ENCODE results near the gene FEZ2.

Gene FEZ2

GRCh38 chr2:36597532-36598377 is at the start of gene FEZ2:
Gene FEZ2, minus strand, starts transcription at chr2:36598168. Its CDS starts 26 bp downstream, at chr2:36598142.
- peak within 1 kb of the TSS; percentile 80 for H3K4me3 ChIP-seq

GRCh38 chr2:36634981-36635597 is 37.1 kb upstream of the FEZ2 start:
- Histone ChIP-seq H3K27me3 (no peaks in the 10 kb centered on the region), H3K4me3 (no peak overlapping the region), H3K4me1 (no peaks in the 10 kb centered on the region), H3K27ac (no peak overlapping the region), H4K20me1 (no peaks in the 10 kb centered on the region), H3K36me3 (no peaks in the 10 kb centered on the region), H3K9me3 (0 out of 2 replicates have a peak, but pooled peaks cover 6% of the 10 kb centered on the region), H3K4me2 (no peak overlapping the region), H3K9ac (no peak overlapping the region)
- TF ChIP-seq Cebpa-rat (IDR thresholded peaks at IDR 0.05) = no peak

More at GRCh38 chr2:36597532-36598377, at the start of gene FEZ2:
- H4K20me1 ChIP-seq = peaks cover 30% of the 10 kb centered on the region
- TF ChIP-seq Cebpa-rat (IDR thresholded peaks at IDR 0.05) = no peak
- H3K27me3 ChIP-seq = no peaks in the 10 kb centered on the region
- H3K27ac ChIP-seq = peak within 1 kb of the TSS; percentile 82
- peak within 1 kb of the TSS; percentile 84 for H3K9ac ChIP-seq
- H3K9me3 ChIP-seq = peaks cover 7% of the 10 kb centered on the region; the same call in 1 of the 2 replicates
- H3K4me2 ChIP-seq = peak within 1 kb of the TSS; percentile 84
- H3K4me1 ChIP-seq = peaks cover 18% of the 10 kb centered on the region
- peaks cover 25% of the 10 kb centered on the region for H3K36me3 ChIP-seq

GRCh38 chr2:36633470-36634092 is 35.6 kb upstream of the FEZ2 start:
- no peaks in the 10 kb centered on the region for H3K27me3 ChIP-seq
- H3K9me3 ChIP-seq = 0 out of 2 replicates have a peak, but pooled peaks cover 6% of the 10 kb centered on the region
- H3K36me3 ChIP-seq = no peaks in the 10 kb centered on the region
- no peak for TF ChIP-seq Cebpa-rat (IDR thresholded peaks at IDR 0.05)
- no peak overlapping the region for H3K27ac ChIP-seq
- H4K20me1 ChIP-seq = no peaks in the 10 kb centered on the region
- no peaks in the 10 kb centered on the region for H3K4me1 ChIP-seq
- no peak overlapping the region for H3K9ac ChIP-seq
- H3K4me2 ChIP-seq = no peak overlapping the region
- no peak overlapping the region for H3K4me3 ChIP-seq

GRCh38 chr2:36626756-36627155 is 28.8 kb upstream of the FEZ2 start:
- Histone ChIP-seq H3K36me3 (no peaks in the 10 kb centered on the region), H3K4me2 (no peak overlapping the region), H3K9me3 (peaks cover 19% of the 10 kb centered on the region), H3K9ac (no peak overlapping the region), H3K27ac (no peak overlapping the region), H3K4me1 (no peaks in the 10 kb centered on the region), H3K4me3 (no peak overlapping the region), H3K27me3 (no peaks in the 10 kb centered on the region), H4K20me1 (no peaks in the 10 kb centered on the region)
- TF ChIP-seq Cebpa-rat (IDR thresholded peaks at IDR 0.05) = no peak

- H3K9ac ChIP-seq = no peak overlapping the region
- H3K9me3 ChIP-seq = peaks cover 19% of the 10 kb centered on the region
- H3K27me3 ChIP-seq = no peaks in the 10 kb centered on the region
- H3K27ac ChIP-seq = no peak overlapping the region
- no peak overlapping the region for H3K4me2 ChIP-seq
- TF ChIP-seq Cebpa-rat (IDR thresholded peaks at IDR 0.05) = no peak
- H3K36me3 ChIP-seq = no peaks in the 10 kb centered on the region
- no peaks in the 10 kb centered on the region for H3K4me1 ChIP-seq
- H3K4me3 ChIP-seq = no peak overlapping the region
- H4K20me1 ChIP-seq = no peaks in the 10 kb centered on the region
Measured at GRCh38 chr2:36626071-36626470, 28.1 kb upstream of the FEZ2 start.

GRCh38 chr2:36625304-36625703 is 27.3 kb upstream of the FEZ2 start:
- Histone ChIP-seq H3K27ac (no peak overlapping the region), H3K9me3 (peaks cover 19% of the 10 kb centered on the region), H3K36me3 (no peaks in the 10 kb centered on the region), H3K4me3 (no peak overlapping the region), H3K9ac (no peak overlapping the region), H3K27me3 (no peaks in the 10 kb centered on the region), H4K20me1 (no peaks in the 10 kb centered on the region), H3K4me1 (no peaks in the 10 kb centered on the region), H3K4me2 (no peak overlapping the region)
- TF ChIP-seq Cebpa-rat (IDR thresholded peaks at IDR 0.05) = 0 out of 2 replicates have a peak, but pooled peaks have one; percentile 49

GRCh38 chr2:36620321-36620720 is 22.4 kb upstream of the FEZ2 start:
- Histone ChIP-seq H3K4me2 (no peak overlapping the region), H3K27me3 (no peaks in the 10 kb centered on the region), H3K9me3 (peaks cover 8% of the 10 kb centered on the region), H3K4me1 (no peaks in the 10 kb centered on the region), H4K20me1 (no peaks in the 10 kb centered on the region), H3K4me3 (no peak overlapping the region), H3K27ac (no peak overlapping the region), H3K36me3 (no peaks in the 10 kb centered on the region), H3K9ac (no peak overlapping the region)
- TF ChIP-seq Cebpa-rat (IDR thresholded peaks at IDR 0.05) = no peak

- Histone ChIP-seq H3K9ac (no peak overlapping the region), H3K4me3 (no peak overlapping the region), H3K4me1 (no peaks in the 10 kb centered on the region), H3K36me3 (no peaks in the 10 kb centered on the region), H3K27ac (no peak overlapping the region), H3K9me3 (no peaks in the 10 kb centered on the region), H3K27me3 (no peaks in the 10 kb centered on the region), H4K20me1 (no peaks in the 10 kb centered on the region), H3K4me2 (no peak overlapping the region)
- no peak for TF ChIP-seq Cebpa-rat (IDR thresholded peaks at IDR 0.05)
Measured at GRCh38 chr2:36618381-36618780, 20.4 kb upstream of the FEZ2 start.

- no peak for TF ChIP-seq Cebpa-rat (IDR thresholded peaks at IDR 0.05)
- Histone ChIP-seq H3K4me3 (no peak overlapping the region), H3K9ac (no peak overlapping the region), H4K20me1 (no peaks in the 10 kb centered on the region), H3K27ac (no peak overlapping the region), H3K27me3 (no peaks in the 10 kb centered on the region), H3K9me3 (no peaks in the 10 kb centered on the region), H3K4me1 (no peaks in the 10 kb centered on the region), H3K36me3 (no peaks in the 10 kb centered on the region), H3K4me2 (no peak overlapping the region)
Measured at GRCh38 chr2:36616947-36617346, 19.0 kb upstream of the FEZ2 start.

GRCh38 chr2:36615222-36615621 is 17.3 kb upstream of the FEZ2 start:
- no peaks in the 10 kb centered on the region for H4K20me1 ChIP-seq
- no peak for TF ChIP-seq Cebpa-rat (IDR thresholded peaks at IDR 0.05)
- H3K4me1 ChIP-seq = no peaks in the 10 kb centered on the region
- no peaks in the 10 kb centered on the region for H3K36me3 ChIP-seq
- H3K9ac ChIP-seq = no peak overlapping the region
- no peak overlapping the region for H3K27ac ChIP-seq
- H3K4me2 ChIP-seq = no peak overlapping the region
- H3K27me3 ChIP-seq = no peaks in the 10 kb centered on the region
- no peak overlapping the region for H3K4me3 ChIP-seq
- H3K9me3 ChIP-seq = no peaks in the 10 kb centered on the region
